Renal pelvis (tissue), 4 donors: ENCODE results near the gene NOC2L. TPM values are rescaled to one million over a fixed set of nuclear protein-coding genes. Genes with fewer than 3 reads are reported as not detected.
"Not testable (repeated sequence)": the region's sequence is repeated elsewhere in the genome, so short reads cannot be mapped to it uniquely, and the experiment has no call there.

Source experiments
- DNase-seq: peaks from one replicate; pipeline ENCODE4 v3.0.0-alpha.2; 2013
- polyA plus RNA-seq, 3 donors: library from polyadenylated mRNA; unstranded; fragments of 120-200 nt; gene quantifications; one replicate each; pipeline ENCODE4 v1.2.1, GENCODE V29; 2013; ENCODE audit not compliant: insufficient read length in 3 of 3

The NOC2L gene
- polyA plus RNA-seq, 3 donors: 65.5 to 71.9 (median 68.9) TPM

- no peak for DNase-seq
Measured at GRCh38 chr1:978069-978834, 19.2 kb upstream of the NOC2L start.

GRCh38 chr1:976791-977190 lies 17.7 kb upstream of the NOC2L start:
- DNase-seq: not testable (repeated sequence)

GRCh38 chr1:975896-976683 lies 17.0 kb upstream of the NOC2L start:
- peak; percentile 51 for DNase-seq

GRCh38 chr1:975365-975764 lies 16.3 kb upstream of the NOC2L start:
- no peak for DNase-seq

- DNase-seq: no peak
Measured at GRCh38 chr1:974687-975328, 15.8 kb upstream of the NOC2L start.

GRCh38 chr1:974293-974640 lies 15.2 kb upstream of the NOC2L start:
- no peak for DNase-seq

GRCh38 chr1:973459-974292 lies 14.6 kb upstream of the NOC2L start:
- DNase-seq: no peak

- DNase-seq: no peak
Measured at GRCh38 chr1:972726-973458, 13.8 kb upstream of the NOC2L start.

GRCh38 chr1:971751-972506 lies 12.9 kb upstream of the NOC2L start:
- DNase-seq: no peak

- no peak for DNase-seq
Measured at GRCh38 chr1:970973-971730, 12.1 kb upstream of the NOC2L start.

- DNase-seq: no peak
Measured at GRCh38 chr1:970242-970972, 11.4 kb upstream of the NOC2L start.

- DNase-seq: no peak
Measured at GRCh38 chr1:969260-969855, 10.3 kb upstream of the NOC2L start.

- DNase-seq: no peak
Measured at GRCh38 chr1:967466-968343, 8.6 kb upstream of the NOC2L start.

- no peak for DNase-seq
Measured at GRCh38 chr1:966704-967300, 7.7 kb upstream of the NOC2L start.

- no peak for DNase-seq
Measured at GRCh38 chr1:966135-966703, 7.2 kb upstream of the NOC2L start, which contains the start of gene PLEKHN1. Gene PLEKHN1 (plus strand): TSS chr1:966482. CDS start chr1:966532, 50 bp downstream.

- DNase-seq: no peak
Measured at GRCh38 chr1:965526-966134, 6.6 kb upstream of the NOC2L start.
